SK-N-SH treated with all-trans-retinoic acid at 6 μM for 48 hours (cell line): ENCODE measurements around the gene SMG1.
A peak's percentile ranks its signal among the peaks of the same experiment; 100 is the strongest.
"Not testable (repeated sequence)": the region's sequence is repeated elsewhere in the genome, so short reads cannot be mapped to it uniquely, and the experiment has no call there.

Experiments
- ATAC-seq: fragments of 200-7000 bp; cut with Tn5 transposase; 3 replicates; pipeline ENCODE4 v1.9.1; 2020; ENCODE audit warnings: mild to moderate bottlenecking, moderate library complexity
- BACH2 ChIP-seq: fragments of 250-450 bp; sonication (Bioruptor Pico); IDR thresholded peaks from 2 replicates; pipeline ENCODE4 v1.9.0; 2021; ENCODE audit warnings: mild to moderate bottlenecking, borderline replicate concordance
- CSDC2 ChIP-seq: fragments of 250-450 bp; sonication (Bioruptor Pico); IDR thresholded peaks from 2 replicates; pipeline ENCODE4 v1.5.0; 2020; ENCODE audit warnings: mild to moderate bottlenecking, moderate library complexity
- ESRRG ChIP-seq: fragments of 250-450 bp; sonication (Bioruptor Pico); IDR thresholded peaks from 2 replicates; pipeline ENCODE4 v1.6.1; 2021; ENCODE audit warnings: mild to moderate bottlenecking
- GLIS3 ChIP-seq: fragments of 250-450 bp; sonication (Bioruptor Pico); IDR thresholded peaks from 2 replicates; pipeline ENCODE4 v1.5.0; 2020; ENCODE audit warnings: mild to moderate bottlenecking, moderate library complexity
- OSR1 ChIP-seq: fragments of 250-450 bp; sonication (Bioruptor Pico); IDR thresholded peaks from 2 replicates; pipeline ENCODE4 v1.8.0; 2022; ENCODE audit warnings: moderate library complexity, mild to moderate bottlenecking, inconsistent platforms
- PPARA ChIP-seq: fragments of 250-450 bp; sonication (Bioruptor Pico); IDR thresholded peaks from 2 replicates; pipeline ENCODE4 v1.5.0; 2020; ENCODE audit warnings: mild to moderate bottlenecking, borderline replicate concordance
- RARB ChIP-seq: fragments of 250-450 bp; sonication (Bioruptor Pico); IDR thresholded peaks from 2 replicates; pipeline ENCODE4 v1.8.0; 2021; ENCODE audit warnings: mild to moderate bottlenecking, moderate library complexity
- TOX ChIP-seq: fragments of 250-450 bp; sonication (Bioruptor Pico); IDR thresholded peaks from 2 replicates; pipeline ENCODE4 v1.8.0; 2021; ENCODE audit warnings: mild to moderate bottlenecking, moderate library complexity, borderline replicate concordance
- ZC3H10 ChIP-seq: fragments of 250-450 bp; sonication (Bioruptor Pico); IDR thresholded peaks from 2 replicates; pipeline ENCODE4 v1.5.1; 2021; ENCODE audit warnings: mild to moderate bottlenecking, moderate library complexity
- ZFP3 ChIP-seq: fragments of 250-450 bp; sonication (Bioruptor Pico); IDR thresholded peaks from 2 replicates; pipeline ENCODE4 v1.5.0; 2020; ENCODE audit warnings: mild to moderate bottlenecking, moderate library complexity
- ZNF70 ChIP-seq: fragments of 450-650 bp; formaldehyde crosslinking; IDR thresholded peaks from 2 replicates; pipeline ENCODE4 v1.5.0; 2020; ENCODE audit warnings: mild to moderate bottlenecking, moderate library complexity
- ZNF8 ChIP-seq: fragments of 450-650 bp; formaldehyde crosslinking; IDR thresholded peaks from 2 replicates; pipeline ENCODE4 v1.5.0; 2020; ENCODE audit warnings: mild to moderate bottlenecking, moderate library complexity
- TF ChIP-seq, protein P1 (sequence below): fragments of 250-450 bp; sonication (Bioruptor Pico); IDR thresholded peaks from 2 replicates; pipeline ENCODE4 v1.8.0; 2020; ENCODE audit warnings: mild to moderate bottlenecking, moderate library complexity, borderline replicate concordance
- TF ChIP-seq, protein P2 (sequence below): fragments of 250-450 bp; sonication (Bioruptor Pico); IDR thresholded peaks from 2 replicates; pipeline ENCODE4 v1.5.0; 2020; ENCODE audit warnings: mild to moderate bottlenecking, moderate library complexity
- TF ChIP-seq, protein P3 (sequence below): fragments of 250-450 bp; sonication (Bioruptor Pico); IDR thresholded peaks from 2 replicates; pipeline ENCODE4 v1.5.1; 2021; ENCODE audit warnings: mild to moderate bottlenecking, moderate library complexity
- TF ChIP-seq, protein P4 (sequence below): fragments of 250-450 bp; sonication (Bioruptor Pico); IDR thresholded peaks from 2 replicates; pipeline ENCODE4 v1.5.1; 2020; ENCODE audit warnings: low read depth, mild to moderate bottlenecking, moderate library complexity

SMG1 gene

DNA sequence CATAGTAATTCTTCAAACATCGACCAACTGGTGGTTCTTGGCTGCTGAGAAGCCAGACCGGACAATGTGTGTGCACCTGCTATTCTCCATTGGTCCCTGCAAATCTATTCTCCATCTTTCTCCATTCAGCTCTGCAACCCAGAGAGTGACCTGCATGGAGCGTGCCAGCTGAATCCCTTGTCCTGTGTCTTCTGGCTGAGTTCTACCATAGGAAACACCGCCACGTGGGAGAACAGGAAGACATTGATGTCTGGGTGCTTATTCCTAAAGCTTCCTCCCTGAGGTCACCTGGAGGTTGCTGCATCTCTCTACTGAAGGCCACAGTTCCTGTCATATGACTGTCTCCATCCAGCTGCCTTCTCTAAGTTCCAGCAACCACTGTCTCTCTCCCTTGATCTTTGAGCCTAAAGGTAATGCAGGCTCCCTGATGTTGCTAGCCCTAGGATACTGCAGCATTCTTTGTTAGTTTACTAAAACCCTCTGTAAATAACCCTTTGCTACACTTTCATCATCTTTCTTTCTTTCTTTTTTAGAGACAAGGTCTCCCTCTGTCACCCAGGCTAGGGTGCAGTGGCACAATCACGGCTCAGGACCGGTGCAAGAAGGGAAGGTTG, 10.6 kb upstream of the SMG1 start:
- TF ChIP-seq, protein P1, sequence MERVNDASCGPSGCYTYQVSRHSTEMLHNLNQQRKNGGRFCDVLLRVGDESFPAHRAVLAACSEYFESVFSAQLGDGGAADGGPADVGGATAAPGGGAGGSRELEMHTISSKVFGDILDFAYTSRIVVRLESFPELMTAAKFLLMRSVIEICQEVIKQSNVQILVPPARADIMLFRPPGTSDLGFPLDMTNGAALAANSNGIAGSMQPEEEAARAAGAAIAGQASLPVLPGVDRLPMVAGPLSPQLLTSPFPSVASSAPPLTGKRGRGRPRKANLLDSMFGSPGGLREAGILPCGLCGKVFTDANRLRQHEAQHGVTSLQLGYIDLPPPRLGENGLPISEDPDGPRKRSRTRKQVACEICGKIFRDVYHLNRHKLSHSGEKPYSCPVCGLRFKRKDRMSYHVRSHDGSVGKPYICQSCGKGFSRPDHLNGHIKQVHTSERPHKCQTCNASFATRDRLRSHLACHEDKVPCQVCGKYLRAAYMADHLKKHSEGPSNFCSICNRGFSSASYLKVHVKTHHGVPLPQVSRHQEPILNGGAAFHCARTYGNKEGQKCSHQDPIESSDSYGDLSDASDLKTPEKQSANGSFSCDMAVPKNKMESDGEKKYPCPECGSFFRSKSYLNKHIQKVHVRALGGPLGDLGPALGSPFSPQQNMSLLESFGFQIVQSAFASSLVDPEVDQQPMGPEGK (CRISPR knock-in tag): no peak
- TF ChIP-seq OSR1: no peak
- TF ChIP-seq, all 23 proteins: peak for 0
- ATAC-seq: no peak

DNA sequence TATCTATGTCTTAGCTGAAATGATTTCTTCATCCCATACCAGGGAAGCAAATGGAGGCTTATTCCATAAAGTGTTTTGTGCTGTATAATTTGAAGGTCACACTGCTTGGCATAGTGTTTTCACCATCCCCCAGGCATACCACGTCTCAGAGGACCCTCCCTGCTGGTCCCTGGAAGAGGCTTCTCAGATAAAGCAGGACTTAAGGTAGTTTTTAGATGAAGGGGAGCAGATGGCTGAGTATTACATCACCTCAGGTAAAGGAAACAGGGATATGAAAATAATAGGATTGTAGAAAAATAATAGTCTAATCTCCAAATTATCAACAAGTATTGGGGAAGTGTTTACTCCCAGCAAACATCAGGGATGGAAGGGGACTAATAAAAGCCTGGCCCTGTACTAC, 7.3 kb upstream of the SMG1 start:
- TF ChIP-seq, protein P1 (CRISPR knock-in tag): no peak
- TF ChIP-seq GLIS3 (CRISPR knock-in tag): no peak
- no peak for TF ChIP-seq ZFP3 (CRISPR knock-in tag)
- TF ChIP-seq ZNF70: no peak
- no peak for TF ChIP-seq TOX (CRISPR knock-in tag)
- no peak for TF ChIP-seq ZC3H10
- TF ChIP-seq, protein P2, sequence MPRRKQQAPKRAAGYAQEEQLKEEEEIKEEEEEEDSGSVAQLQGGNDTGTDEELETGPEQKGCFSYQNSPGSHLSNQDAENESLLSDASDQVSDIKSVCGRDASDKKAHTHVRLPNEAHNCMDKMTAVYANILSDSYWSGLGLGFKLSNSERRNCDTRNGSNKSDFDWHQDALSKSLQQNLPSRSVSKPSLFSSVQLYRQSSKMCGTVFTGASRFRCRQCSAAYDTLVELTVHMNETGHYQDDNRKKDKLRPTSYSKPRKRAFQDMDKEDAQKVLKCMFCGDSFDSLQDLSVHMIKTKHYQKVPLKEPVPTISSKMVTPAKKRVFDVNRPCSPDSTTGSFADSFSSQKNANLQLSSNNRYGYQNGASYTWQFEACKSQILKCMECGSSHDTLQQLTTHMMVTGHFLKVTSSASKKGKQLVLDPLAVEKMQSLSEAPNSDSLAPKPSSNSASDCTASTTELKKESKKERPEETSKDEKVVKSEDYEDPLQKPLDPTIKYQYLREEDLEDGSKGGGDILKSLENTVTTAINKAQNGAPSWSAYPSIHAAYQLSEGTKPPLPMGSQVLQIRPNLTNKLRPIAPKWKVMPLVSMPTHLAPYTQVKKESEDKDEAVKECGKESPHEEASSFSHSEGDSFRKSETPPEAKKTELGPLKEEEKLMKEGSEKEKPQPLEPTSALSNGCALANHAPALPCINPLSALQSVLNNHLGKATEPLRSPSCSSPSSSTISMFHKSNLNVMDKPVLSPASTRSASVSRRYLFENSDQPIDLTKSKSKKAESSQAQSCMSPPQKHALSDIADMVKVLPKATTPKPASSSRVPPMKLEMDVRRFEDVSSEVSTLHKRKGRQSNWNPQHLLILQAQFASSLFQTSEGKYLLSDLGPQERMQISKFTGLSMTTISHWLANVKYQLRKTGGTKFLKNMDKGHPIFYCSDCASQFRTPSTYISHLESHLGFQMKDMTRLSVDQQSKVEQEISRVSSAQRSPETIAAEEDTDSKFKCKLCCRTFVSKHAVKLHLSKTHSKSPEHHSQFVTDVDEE: no peak
- ATAC-seq: no peak

DNA sequence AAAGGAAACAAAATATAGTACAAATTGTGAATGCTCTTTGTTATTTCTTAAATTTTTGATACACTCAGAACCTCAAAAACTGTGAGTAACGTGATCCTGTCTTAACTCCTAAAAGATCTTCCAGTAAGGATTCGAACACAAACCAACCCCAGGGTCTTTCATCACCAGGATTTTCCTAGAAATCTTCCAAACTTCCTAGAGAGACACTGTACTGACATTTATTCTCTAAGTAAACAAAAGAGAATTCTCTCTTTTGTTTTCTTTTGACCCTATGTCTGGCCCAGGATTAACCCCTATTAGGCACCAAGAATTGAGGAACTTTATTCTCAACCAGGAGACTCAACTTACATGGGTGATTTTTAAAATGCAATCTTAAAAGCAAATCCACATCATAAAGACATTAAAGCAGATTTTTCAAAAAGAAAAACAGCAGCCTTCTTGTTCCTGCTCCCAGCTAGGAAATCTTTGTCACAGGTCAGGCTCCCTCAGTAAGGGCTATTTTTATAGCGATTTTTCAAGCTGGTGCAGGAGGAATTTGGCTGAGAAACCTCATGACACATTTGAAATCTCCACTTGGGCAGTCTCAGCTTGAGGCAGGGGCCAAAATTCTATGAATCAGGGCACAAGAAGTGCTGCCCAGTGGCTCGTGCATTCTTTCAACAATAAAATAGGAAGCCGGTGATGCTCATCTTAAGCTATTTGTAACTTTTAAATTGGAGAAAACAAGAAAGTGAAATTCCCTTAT, 6.2 kb upstream of the SMG1 start:
- TF ChIP-seq CSDC2 (CRISPR knock-in tag) (no peak), TOX (CRISPR knock-in tag) (no peak), RARB (no peak), ESRRG (CRISPR knock-in tag) (no peak)
- TF ChIP-seq, protein P3, sequence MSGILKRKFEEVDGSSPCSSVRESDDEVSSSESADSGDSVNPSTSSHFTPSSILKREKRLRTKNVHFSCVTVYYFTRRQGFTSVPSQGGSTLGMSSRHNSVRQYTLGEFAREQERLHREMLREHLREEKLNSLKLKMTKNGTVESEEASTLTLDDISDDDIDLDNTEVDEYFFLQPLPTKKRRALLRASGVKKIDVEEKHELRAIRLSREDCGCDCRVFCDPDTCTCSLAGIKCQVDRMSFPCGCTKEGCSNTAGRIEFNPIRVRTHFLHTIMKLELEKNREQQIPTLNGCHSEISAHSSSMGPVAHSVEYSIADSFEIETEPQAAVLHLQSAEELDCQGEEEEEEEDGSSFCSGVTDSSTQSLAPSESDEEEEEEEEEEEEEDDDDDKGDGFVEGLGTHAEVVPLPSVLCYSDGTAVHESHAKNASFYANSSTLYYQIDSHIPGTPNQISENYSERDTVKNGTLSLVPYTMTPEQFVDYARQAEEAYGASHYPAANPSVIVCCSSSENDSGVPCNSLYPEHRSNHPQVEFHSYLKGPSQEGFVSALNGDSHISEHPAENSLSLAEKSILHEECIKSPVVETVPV (CRISPR knock-in tag): no peak
- TF ChIP-seq, protein P4, sequence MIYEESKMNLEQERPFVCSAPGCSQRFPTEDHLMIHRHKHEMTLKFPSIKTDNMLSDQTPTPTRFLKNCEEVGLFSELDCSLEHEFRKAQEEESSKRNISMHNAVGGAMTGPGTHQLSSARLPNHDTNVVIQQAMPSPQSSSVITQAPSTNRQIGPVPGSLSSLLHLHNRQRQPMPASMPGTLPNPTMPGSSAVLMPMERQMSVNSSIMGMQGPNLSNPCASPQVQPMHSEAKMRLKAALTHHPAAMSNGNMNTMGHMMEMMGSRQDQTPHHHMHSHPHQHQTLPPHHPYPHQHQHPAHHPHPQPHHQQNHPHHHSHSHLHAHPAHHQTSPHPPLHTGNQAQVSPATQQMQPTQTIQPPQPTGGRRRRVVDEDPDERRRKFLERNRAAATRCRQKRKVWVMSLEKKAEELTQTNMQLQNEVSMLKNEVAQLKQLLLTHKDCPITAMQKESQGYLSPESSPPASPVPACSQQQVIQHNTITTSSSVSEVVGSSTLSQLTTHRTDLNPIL (CRISPR knock-in tag): no peak
- ATAC-seq: peak; percentile 77

DNA sequence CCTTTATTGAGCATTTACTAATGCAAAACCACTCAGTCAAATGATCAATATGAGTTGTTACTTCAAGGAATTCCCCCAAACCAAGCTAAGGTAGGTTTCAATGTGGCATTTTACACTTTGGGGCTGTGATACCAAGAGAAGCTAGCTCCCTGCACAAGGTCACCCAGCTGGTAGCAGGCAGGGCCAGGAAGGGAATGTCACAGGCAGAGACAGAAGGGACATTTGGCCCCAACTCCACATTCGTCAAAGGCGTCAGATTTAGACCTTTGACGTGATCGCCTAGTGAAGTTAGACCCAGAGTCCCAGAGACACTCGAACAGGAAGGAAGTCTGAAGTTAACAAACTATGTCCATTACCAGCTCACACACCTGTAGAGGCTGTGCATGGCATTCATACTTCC, 5.5 kb upstream of the SMG1 start:
- TF ChIP-seq BACH2 (CRISPR knock-in tag) (no peak), PPARA (CRISPR knock-in tag) (no peak), TOX (CRISPR knock-in tag) (no peak), ZNF8 (CRISPR knock-in tag) (no peak)
- no peak for ATAC-seq

DNA sequence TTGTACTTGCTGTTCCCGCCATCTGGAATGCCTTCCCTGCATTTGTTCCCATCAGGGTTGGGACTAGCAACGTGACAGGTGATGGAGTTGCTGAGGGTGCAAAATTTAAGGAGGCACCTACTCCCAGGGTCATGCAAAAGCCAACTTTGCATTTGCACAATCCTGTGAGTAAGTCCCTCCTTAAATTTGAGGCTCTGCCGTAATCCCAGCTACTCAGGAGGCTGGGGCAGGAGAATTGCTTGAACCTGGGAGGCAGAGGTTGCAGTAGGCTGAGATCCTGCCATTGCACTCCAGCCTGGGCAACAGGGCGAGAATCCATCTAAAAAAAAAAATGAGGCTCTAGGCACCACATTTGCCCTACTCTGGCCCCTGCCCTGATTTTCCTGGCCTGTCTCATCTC, 3.9 kb upstream of the SMG1 start:
- not testable (repeated sequence) for ATAC-seq

DNA sequence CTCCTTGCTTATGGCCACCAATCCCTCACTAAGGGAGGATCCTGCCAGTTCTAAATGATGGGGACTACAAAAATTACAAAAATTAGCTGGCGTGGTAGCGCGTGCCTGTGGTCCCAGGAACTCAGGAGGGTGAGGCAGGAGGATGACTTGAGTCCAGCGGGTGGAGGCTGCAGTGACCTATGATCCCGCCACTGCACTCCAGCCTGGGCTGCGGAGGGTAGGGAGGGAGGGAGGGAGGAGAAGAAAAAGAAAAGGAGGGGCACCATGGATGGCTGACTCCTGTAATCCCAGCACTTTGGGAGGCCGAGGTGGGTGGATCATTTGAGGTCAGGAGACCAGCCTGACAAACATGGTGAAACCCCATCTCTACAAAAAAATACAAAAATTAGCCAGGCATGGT, 1.9 kb upstream of the SMG1 start:
- not testable (repeated sequence) for ATAC-seq

DNA sequence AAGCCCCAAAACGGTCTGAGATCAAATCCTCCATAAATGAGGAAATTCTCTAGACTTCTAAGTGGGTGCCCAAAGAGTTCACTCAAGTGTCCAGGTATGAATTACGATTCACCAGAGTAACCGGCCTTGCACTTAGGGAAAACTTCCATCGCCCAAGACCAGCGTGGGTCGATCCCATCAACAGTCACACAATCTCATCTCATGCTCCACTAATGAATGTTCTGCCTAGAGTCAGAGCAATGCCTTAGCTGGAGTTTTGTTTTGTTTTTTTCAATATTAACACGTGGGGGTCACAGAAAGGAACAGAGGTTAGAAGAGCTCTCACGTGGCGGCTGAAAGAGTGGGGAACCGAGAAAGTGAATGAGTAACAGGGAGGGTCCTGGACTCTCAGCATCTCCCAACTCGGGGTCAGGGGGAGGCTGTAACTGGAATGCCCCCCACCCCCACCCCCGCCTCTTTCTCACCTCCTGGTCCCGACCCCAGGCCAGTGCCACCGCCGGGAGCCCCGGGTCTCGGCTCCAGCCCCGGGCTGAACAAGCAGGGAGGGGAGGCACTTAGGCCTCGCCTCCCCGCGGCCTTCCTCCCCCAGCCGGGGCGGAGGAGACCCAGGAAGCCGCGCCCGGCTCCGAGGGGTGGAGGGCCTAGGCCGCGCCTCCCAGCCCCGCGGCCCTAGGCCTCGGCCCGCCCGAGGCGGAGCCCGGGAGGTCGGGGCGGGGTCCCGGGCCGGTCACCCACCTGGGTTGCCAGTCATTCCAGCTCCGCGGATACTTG, 808 bp downstream of the SMG1 start:
- ATAC-seq: peak; percentile 83

DNA sequence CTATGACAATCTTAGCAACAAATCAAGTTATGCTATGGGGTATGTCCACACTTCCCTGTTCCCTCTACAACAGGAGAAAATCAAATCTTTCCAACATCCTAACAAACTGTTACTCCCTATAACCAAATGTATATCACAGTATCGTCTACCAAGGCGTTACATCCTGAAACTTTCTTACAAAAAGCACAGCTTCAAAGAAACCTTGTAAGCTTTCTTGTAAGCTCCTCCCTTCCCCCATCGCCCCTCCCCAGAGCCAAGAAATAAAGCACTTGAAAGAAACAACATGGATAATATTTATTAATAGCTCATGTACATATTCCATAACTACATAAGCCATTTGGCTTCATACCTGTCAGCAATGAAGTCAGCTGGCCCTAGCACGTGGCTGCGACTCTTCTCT, 2.3 kb downstream of the SMG1 start:
- not testable (repeated sequence) for ATAC-seq

DNA sequence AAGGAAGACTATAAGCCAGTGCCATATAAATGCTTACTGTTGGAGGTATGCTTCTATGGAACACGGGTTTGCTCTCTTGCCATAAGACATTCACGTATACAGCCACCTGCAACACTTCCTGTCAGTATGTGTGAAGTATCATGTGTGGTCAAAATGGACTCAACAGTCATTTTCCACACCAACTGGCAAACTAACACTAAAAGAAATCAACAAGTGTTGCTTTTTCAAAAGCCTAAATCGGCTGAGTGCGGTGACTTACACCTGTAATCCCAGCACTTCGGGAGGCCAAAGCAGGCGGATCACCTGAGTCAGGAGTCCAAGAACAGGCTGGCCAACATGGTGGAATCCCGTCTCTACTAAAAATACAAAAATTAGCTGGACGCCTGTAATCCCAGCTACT, 3.1 kb downstream of the SMG1 start:
- ATAC-seq: not testable (repeated sequence)

DNA sequence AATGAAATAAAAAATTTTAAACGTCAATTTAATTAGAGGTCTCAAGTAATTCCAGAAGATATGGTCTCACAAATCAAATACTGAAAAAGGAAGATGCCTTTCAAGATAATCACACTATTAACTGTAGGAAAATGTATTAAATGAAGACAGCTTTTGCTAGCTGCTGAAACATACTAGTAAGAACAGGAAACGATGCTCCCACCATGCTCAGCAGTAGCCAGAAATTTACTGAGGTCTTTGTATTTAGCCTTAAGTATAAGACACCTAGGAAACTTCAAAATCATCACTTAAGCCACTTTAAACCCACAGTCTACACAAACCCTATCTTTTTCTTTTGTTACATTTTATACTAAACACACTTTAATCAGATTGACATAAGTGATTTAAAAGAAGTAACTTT, 16.6 kb downstream of the SMG1 start:
- ATAC-seq: not testable (repeated sequence)
